Lower leg skin (tissue), 3 donors: ENCODE results near the gene ABHD16B.

ENCODE experiments used
- CTCF ChIP-seq, 3 donors: fragments of 450-650 bp; IDR thresholded peaks; one replicate each; pipeline ENCODE4 v1.5.1; 2016; ENCODE audit warnings: antibody characterized with exemption in 3 of 3, mild to moderate bottlenecking in 3 of 3, moderate library complexity in 2 of 3
- POLR2A ChIP-seq, 2 donors: fragments of 450-650 bp; IDR thresholded peaks; one replicate each; pipeline ENCODE4 v1.6.1; 2016 to 2017; ENCODE audit warnings: antibody characterized with exemption in 2 of 2, mild to moderate bottlenecking in 1 of 2, moderate library complexity in 1 of 2

GRCh38 chr20:63822276-63822696 is 39.0 kb upstream of the ABHD16B start:
- TF ChIP-seq POLR2A (IDR thresholded peaks at IDR 0.05) (no peak), CTCF (IDR thresholded peaks at IDR 0.05) (no peak)
